Measurements from ENCODE around the gene CDC42BPB.
A peak's percentile ranks its signal among the peaks of the same experiment; 100 is the strongest.

GRCh38 chr14:103091883-103092222 lies 34.5 kb upstream of the CDC42BPB start:
- no peak for TF ChIP-seq POLR2A (IDR thresholded peaks at IDR 0.05)
- TF ChIP-seq, protein P1, sequence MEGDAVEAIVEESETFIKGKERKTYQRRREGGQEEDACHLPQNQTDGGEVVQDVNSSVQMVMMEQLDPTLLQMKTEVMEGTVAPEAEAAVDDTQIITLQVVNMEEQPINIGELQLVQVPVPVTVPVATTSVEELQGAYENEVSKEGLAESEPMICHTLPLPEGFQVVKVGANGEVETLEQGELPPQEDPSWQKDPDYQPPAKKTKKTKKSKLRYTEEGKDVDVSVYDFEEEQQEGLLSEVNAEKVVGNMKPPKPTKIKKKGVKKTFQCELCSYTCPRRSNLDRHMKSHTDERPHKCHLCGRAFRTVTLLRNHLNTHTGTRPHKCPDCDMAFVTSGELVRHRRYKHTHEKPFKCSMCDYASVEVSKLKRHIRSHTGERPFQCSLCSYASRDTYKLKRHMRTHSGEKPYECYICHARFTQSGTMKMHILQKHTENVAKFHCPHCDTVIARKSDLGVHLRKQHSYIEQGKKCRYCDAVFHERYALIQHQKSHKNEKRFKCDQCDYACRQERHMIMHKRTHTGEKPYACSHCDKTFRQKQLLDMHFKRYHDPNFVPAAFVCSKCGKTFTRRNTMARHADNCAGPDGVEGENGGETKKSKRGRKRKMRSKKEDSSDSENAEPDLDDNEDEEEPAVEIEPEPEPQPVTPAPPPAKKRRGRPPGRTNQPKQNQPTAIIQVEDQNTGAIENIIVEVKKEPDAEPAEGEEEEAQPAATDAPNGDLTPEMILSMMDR (IDR thresholded peaks at IDR 0.05), result peak in 2 of 12 donors; percentile 0 to 4
